ENCODE results near the gene GGT7. TPM values are rescaled to one million over a fixed set of nuclear protein-coding genes. Genes with fewer than 3 reads are reported as not detected.

The GGT7 gene
- total and polyA plus RNA-seq, 9 of the 15 experiments (the other 6 are each of a cell fraction or from before 2014, with no cell fraction given): 0.04 to 18.3 (median 5.9) TPM

- TF ChIP-seq HDAC2 (IDR thresholded peaks at IDR 0.05) (no peak), MAX (CRISPR knock-in tag; IDR thresholded peaks at IDR 0.05) (no peak; the same call in 1 of the 2 replicates), RNF219 (CRISPR knock-in tag; IDR thresholded peaks at IDR 0.05) (no peak), NFIC (IDR thresholded peaks at IDR 0.05) (no peak; the same call in 1 of the 2 replicates), ZNF347 (CRISPR knock-in tag; IDR thresholded peaks at IDR 0.05; ENCODE audit: low read depth) (no peak), ARNT (IDR thresholded peaks at IDR 0.05) (no peak), CTCFL (IDR thresholded peaks at IDR 0.05; ENCODE audit: borderline replicate concordance, insufficient read depth, low read depth, low read length, poor library complexity, severe bottlenecking) (no peak), PHB (CRISPR knock-in tag; IDR thresholded peaks at IDR 0.05) (no peak), RAD21 (CRISPR knock-in tag; conservative IDR thresholded peaks at IDR 0.05 in 1 of 2, IDR thresholded peaks at IDR 0.05 in 1 of 2) (no peak), ZNF592 (IDR thresholded peaks at IDR 0.05) (no peak), GABPA (tag; conservative IDR thresholded peaks at IDR 0.05; ENCODE audit: low read depth) (no peak), CREB1 (IDR thresholded peaks at IDR 0.05) (no peak), CREB1 (CRISPR knock-in tag; IDR thresholded peaks at IDR 0.05) (no peak), KDM1A (IDR thresholded peaks at IDR 0.05) (no peak), MBD1 (CRISPR knock-in tag; IDR thresholded peaks at IDR 0.05) (no peak), GATAD2B (IDR thresholded peaks at IDR 0.05; ENCODE audit: borderline replicate concordance) (peak; percentile 88; the same call in 1 of the 2 replicates)
Measured at GRCh38 chr20:34824806-34825529, 47.7 kb downstream of the GGT7 start (continued).
